HG03521 (cell line): Measurements from ENCODE around the gene RASL11B.

ENCODE experiments used
- ATAC-seq: cut with Tn5 transposase; IDR thresholded peaks from one replicate; pipeline ENCODE4 v1.9.1; 2021; ENCODE audit warnings: mild to moderate bottlenecking, moderate library complexity; ENCODE audit not compliant: unreplicated experiment

The RASL11B gene

DNA sequence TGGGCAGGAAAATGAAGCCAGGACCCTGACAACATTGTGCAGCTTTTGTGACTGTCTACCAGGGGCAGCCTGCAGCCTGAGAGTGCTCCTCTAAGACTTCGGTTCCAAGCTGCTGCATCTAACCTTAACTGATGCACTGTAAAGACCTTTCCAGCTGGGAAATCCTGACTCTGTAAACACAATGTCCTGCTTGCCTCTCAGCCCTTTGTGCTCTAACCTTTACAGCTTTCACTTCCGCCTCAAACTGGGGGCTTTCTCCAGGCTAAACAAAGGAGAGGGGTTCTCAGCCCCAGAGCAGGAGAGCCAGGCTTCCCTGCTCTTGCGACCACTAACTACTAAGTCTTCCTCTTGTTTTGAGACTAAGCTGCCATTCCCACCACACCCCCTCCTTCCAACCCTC, 19.3 kb upstream of the RASL11B start:
- ATAC-seq: no peak

DNA sequence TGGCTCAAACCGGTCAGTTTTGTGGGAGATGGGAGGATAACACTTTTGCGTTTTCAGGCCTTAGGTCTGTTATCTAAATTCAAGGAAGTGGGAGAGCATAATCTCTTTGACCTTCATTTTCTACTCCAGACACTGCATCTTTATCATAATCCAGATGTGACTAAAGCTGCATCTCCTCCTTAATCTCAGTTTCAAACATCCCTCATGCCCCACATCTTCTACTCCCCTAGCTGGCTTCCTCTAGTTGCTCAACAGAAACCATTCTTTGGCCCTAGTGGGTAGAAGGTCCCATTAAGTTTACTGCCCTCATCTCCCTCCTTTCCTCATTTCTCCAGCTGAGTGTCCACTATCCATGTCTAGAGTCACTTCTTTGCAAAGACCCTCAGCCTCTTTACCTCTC, 18.8 kb upstream of the RASL11B start:
- ATAC-seq: no peak

DNA sequence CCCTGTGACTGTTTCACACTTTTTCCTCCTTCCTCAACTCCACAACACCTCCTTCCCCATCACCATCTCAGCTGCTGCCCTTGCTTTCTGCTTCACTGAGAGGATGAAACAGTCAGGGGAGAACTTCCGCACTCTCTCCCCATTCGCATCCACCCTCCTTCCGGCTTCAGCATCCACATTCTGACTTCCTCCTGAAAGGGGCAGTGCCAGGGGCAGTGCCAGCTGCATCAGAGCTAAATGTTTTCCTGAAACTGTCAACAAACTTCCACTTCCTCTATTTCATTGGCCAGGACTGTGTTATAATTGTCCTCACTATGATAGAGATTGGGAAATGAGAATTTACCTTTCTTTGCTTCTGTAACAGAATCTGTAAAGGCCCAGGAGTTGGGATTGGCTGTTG, 18.2 kb upstream of the RASL11B start:
- ATAC-seq: no peak

DNA sequence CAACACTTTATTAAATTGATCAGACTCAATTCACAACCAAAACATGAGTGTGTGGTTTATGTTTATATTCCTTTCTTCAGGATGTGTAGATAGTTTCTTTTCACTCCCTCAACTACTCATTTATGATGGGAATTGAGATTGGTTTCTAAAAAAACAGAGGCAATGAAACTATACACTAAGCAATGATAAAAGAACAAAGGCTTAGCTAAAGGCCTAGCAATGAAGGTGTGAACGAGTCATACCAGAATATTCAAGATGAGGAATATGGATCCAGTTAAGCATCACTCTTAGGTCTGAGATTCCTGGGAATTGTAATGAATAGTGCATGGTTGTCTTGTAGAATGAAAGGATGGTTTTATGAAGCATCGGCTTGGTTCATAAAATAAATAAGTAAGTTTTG, 17.5 kb upstream of the RASL11B start:
- ATAC-seq: no peak

DNA sequence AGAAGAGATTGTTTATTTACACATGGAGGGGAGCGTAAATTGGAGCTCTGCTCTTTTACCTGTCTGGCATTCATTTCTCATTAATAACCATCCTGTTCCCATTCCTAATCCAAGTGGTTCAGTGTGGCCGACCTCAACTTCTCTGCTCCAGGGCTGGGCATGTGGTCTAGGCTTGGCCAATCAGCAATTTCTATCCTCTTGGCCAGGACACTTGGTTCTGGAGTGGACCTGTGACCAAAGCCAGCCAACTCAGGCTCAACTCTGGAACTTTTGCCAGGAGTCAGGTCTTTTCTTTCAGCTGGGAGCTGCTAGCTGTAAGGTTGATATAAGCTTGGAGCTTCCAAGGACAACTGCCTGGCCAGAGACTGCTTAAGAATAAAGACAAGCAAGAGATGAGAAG, 15.6 kb upstream of the RASL11B start:
- no peak for ATAC-seq

DNA sequence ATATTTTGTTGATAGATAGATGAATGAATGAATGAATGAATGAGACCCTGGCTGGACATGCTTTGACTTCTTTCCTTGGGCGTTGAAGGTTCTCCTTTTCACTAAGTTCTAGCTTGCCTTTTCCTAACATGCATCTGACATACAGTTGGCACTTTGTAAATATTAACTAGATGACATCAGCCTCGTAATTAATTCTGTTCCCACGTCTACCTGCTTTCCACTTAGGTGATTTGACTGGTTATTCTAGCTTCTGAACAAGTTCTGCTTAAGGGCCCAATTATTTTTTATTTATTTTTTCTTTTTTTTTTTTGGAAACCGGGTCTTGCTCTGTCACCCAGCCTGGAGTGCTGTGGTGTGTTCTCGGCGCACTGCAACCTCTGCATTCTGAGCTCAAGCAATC, 13.9 kb upstream of the RASL11B start:
- no peak for ATAC-seq

DNA sequence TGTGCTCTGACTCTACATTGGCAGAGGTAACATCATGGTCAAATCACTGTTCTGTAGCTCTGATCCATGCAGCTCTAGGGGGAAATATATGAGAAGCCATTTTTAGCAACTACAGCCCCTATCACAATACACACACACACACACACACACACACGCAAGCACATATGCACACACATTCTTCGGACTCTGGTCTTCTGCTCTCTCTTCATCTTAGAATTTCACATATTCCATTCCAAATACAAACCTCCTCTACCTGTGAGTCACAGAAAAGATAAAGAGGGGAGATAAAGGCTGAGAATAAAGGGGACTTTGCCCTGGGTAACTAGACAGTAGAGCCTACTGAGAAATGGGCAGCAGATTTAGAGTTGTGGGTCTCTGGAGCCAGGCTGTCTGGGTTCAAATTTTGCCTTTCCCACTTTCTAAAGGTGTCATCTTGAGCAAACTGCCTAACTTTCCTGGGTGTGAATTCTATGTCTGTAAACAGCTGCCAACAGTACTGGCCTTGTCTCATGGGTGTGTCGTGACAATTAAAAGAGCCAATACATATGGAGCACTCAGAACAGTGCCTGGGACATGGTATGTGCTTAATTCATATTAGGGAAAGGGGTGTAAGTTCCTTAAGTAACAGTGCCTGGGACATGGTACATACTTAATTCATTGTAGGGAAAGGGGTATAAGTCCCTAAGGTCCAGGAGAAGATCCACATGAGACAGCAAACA, 11.6 kb upstream of the RASL11B start:
- no peak for ATAC-seq

DNA sequence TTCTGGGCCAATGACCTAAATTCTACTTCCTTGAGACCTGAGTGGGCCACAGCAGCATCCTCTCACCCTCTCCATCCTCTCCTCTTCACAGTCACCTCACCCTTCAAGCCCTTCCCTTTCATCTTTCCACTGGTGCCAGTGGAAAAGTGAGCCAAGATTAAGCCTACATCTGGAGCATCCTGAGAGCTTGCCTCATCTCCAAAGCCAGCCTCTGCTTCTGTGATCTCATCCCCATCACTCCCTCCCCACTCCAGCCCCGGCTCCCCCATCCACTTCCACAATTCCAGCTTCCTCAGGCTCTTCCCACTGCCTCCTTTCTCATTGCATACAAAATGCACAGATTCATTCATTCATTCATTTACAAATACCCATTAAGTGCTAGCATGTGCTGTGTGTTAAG, 10.1 kb upstream of the RASL11B start:
- ATAC-seq: no peak

DNA sequence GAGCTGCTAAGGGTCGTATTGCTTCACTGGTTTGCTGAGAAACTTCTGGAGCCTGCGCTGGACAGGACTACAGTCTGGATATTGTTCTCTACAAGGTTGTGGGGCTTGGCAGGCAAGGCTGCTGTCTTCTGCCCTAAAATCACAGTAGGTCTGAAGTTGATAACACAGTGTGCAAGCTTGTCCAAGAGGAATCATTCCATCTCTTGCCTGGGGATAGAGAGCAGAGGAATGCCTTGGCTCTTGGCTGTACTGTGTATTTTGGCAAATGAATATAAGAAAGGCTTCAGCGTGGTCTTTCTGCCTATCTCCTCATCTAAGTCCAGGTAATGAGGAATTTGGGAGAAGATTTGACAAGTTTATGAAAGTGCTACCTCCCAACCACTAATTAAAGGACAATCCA, 9.4 kb upstream of the RASL11B start:
- no peak for ATAC-seq

DNA sequence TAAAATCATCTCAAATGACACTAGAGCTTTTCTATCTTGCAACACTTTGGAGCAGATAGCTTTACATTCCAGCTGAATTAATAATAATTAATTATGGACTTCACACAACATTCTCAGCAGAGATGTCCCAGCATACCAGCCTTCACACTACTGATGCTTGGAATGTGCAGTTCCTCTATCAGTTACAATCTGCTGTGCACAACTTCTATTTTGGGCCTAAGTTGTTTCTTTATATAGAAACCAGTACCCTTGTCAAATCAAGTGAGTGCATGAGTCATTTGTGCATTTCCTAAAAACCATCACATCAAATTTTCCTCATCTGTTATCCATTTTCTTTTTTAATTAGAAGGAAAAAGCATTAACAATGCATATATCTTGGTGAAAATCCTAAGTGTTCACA, 8.8 kb upstream of the RASL11B start:
- ATAC-seq: no peak

DNA sequence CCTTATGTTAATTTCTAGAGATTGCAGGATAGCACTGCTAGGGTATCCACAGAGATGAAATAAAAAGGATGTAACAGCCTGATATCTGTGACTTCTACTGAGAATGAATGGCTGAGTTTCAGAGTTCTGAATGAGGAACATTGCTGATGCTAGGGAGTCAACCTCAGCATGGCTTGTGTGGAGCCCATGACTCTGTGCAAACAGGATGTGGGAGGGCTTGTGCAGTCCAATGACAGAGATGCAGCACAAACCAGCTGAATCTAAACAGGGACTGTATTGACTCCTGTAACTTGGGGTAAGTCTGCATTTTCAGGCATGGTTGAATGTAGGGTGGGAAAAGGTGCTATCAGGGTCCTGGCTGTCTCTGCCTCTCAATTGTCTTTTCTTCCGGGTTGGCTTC, 5.3 kb upstream of the RASL11B start:
- no peak for ATAC-seq

DNA sequence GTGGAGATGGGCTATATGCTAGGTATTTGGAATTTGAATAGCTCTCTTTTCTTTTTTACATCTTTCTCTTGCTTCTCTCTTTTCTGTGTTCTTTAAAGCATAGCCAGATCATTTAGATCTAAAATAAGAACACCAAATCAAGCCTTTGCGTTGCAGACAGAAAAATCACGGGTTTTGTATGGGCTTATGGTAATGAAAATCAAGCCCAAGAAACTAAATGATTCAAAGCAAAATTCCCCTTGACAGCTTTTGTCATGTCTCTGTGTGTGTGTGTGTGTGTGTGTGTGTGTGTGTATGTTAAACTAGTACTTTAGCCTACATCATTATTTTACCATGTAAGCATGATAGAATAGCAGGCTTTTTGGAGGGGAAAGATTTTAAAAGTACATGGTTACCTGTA, 1.8 kb upstream of the RASL11B start:
- ATAC-seq: no peak

DNA sequence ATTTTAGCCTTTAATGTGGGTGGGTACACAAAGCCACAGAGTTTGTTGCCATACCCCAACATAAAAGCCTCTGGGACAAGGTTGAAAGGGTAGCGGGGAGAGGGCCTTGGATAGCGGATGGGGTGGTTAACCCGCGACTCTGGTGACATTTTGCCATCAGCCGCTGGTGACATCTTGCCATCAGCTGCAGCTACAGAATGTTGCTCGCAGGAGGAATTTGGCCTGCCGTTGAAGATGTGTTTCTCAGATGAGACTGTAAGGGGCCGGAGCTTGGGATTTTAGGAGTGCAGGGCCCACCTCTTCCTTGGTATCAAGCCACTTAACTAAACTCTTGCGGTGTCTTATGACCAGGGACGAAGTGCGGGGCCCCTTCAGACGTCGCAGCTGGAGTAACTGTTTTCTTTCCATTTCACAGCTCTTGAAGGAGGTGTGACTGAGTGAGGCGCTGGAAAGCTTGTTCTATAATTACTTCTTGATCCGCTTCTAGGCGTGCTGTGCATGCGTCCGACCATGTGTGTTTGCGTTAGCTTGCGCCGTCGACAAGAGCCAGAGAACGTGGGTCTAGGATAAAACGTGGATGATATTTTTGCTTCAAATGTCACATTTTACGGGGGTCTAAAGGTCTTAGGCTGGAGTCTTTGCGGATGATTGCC, 820 bp upstream of the RASL11B start:
- ATAC-seq: no peak

DNA sequence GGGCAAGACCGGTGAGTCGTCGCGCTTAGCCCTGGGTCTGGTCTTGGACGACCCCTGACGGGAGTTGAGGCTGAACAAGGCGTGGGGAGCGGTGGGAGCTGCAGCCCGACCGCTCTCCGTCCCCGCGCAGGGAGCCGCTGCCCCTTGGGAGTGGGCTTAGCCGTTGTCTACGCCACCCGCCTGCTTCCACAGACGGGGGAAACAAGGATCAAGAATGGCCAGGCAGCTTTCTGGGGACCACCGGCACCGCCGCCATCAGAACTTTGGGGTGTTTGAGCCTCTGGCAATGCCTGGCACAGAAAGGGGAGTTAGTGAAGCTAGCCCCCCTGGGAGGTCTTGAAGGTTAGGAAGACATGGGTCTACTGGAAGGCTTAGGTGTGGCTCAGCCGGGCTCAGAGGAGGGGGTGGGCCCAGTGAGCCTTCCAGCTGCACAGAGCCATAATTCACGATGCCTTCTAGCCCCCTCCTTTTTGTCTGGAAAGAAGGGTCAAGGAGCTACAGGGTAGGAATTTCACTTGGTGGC, 583 bp downstream of the RASL11B start:
- no peak for ATAC-seq

DNA sequence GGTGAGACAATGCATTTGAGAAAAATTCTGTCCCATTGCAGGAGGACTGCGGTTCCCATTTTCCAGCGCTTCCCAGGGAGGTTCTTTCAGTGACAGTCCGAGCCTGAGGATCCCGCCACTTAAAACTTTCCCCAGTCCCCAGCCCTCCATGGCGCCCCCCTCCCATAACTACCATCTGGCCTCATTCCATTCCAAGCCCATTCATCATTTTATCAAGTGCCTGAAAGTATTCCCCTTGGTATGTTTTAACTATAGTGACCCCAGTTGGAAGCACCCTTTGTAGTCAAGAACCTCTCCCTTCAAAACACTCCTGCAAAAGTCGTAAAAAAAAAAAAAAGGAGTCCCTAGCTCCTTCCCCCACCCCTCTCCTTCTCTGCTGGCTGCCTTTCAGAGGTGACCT, 1.2 kb downstream of the RASL11B start:
- no peak for ATAC-seq

DNA sequence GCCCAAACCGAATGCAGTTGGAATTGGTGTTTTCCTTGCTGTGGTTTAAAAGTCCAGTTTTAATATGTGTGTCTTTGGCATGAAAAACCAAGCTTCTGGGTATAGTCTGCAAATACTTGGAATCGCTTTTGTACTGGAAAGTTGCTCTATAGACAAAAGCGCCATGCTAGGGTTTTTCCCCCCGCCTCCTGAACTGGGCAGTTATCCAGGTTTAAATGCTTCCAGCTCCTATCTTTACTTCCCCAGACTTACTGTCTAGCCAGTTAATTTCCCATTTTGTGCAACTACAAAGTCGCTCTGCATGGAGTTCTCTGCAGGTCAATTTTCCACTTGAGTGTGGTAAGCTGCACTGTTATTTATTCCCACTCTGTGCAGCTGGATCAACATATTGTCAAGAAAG, 2.7 kb downstream of the RASL11B start:
- ATAC-seq: no peak

DNA sequence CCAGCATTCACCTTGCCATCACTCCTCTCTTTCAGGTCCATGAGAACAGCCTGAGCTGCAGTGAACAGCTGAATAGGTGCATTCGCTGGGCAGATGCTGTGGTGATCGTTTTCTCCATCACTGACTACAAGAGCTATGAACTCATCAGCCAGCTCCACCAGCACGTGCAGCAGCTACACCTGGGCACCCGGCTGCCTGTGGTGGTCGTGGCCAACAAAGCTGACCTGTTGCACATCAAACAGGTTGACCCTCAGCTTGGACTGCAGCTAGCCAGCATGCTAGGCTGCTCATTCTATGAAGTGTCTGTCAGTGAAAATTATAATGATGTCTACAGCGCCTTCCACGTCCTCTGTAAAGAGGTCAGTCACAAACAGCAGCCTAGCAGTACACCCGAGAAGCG, 3.2 kb downstream of the RASL11B start:
- ATAC-seq: no peak

DNA sequence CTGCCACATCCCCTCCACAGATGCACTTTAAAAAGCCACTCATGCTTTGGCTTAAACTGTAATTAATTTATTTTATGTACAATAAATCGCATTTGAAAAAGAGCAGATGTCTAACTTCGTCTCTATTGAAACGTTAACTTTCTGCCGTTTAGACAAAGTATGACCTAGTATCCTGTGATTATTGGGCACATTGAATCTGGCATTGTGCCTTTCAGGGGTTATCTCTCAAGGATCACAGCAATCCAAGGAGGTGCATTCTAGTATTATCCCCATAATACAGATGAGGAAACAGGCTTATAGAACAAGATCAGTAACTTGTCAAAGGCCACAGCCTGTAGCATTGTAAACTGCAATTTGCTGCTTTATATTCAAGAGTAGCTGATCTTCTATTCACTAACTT, 4.6 kb downstream of the RASL11B start:
- ATAC-seq: no peak

DNA sequence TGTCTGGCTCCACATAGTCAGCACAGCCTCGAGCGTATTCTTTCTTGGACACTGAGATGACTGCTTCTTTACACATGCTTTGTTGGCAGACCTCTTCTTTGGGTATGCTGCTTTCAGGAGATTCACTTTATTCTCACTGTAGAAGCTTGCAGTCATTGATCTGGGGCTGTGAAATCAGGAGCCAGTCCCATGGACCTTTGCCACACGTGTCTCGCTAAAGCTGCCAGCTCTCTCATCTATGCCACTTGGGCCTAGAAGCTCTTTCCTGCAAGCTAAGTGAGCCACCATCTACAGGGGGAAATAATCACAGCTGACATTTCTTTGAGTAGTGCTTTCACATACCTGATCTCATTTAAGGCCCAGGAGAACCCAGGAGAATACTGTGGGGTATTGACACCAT, 5.0 kb downstream of the RASL11B start:
- ATAC-seq: no peak

DNA sequence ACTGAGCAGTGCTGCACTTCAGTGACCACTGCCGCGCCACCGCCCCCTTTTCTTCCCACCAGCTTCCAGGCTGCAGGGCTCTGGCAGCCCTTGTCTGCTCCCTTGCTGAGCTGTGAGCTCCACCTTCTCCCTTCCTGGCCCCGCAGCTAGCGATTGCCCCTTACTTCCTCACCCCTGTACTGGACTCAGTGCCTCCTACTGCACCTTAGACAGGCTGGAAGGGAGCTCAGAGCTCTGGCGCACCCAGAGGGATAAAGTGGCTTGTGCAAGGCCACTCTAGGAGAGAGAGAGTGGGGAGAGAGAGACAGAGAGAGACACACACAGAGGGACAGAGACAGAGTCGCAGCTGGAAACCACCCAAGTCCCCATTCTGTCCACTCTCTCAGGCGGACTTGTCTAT, 6.0 kb downstream of the RASL11B start:
- no peak for ATAC-seq

DNA sequence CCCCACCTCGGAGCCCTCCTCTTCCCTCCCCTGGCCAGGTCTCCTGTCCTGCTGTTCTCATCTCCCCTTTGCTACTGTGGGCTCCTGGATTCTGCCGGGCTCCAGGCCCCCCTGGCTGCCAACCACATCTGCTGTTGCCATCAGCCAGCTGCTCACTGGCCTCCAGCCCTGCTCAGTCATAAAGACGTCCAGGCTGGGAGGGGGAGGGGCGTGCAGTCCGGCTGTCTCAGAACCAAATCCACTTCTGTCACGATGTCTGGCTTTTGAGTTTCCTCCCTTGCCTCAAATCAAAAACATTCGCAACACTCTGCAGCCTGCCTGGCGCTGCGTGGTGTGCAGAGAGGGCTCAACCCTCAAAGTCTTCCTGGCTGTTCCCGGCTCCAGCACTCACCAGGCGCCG, 7.1 kb downstream of the RASL11B start:
- ATAC-seq: no peak

DNA sequence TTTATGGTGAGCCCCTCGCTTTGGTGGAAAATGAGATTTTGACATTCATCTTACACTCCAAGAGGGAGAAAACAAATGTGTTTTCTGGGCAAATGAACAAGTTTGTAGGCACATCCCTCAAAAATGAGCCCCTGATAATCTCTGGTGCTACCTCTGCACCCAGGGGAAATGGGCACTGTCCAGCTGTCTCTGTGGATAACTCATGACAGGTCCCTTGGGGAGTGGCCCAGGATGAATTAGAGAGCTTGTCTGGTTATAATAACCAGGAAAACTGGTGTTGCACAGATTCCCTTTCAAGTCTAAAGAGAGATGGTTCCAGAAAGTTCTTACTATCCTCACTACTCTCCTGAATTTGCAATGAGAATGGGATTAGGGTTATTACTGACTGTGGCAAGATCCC, 7.5 kb downstream of the RASL11B start:
- no peak for ATAC-seq

DNA sequence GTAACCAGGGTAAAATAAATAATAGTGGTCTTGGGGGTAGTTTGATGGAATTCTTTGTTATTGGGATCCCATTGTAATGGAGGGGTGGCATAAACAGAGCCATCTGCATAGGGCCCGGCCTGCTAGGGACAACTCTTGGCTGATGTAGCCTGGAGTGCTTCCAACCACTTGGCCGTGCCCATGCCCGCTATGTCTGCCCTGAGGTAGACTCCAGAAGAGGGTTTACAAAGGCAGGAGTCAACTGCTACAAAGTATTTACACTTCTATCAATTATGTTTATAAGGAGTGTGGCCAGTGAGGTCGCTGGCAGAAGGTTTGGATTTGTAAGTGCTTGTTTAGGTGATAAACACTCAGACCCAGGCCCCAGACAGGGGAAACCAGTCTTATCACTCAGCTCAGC, 8.1 kb downstream of the RASL11B start:
- ATAC-seq: no peak
